ENCODE data around the gene RER1.

- TF ChIP-seq CTCF (IDR thresholded peaks at IDR 0.05; ENCODE audit: insufficient read depth, low read depth, low read length) (no peak), EZH2 (IDR thresholded peaks at IDR 0.05; ENCODE audit: insufficient read depth, low read length) (no peak)
Observed at GRCh38 chr1:2394220-2394619, 2.6 kb downstream of the RER1 start.
